Ascending aorta (tissue), 2 donors: ENCODE data around the gene KASH5. TPM values are rescaled to one million over a fixed set of nuclear protein-coding genes. Genes with fewer than 3 reads are reported as not detected.
A peak's percentile ranks its signal among the peaks of the same experiment; 100 is the strongest.

Experiments
- DNase-seq, 2 donors: peaks; one replicate each; pipeline ENCODE4 v3.0.0-alpha.2; 2019; ENCODE audit warnings: low spot score in 2 of 2
- H3K27ac ChIP-seq, 2 donors: fragments of 200-600 bp; sonication (generic); one replicate each; pipeline ENCODE4 v1.5.1; 2016 to 2017; ENCODE audit warnings: mild to moderate bottlenecking in 1 of 2
- H3K27me3 ChIP-seq: fragments of 200-600 bp; sonication (generic); one replicate; pipeline ENCODE4 v1.5.1; 2017
- H3K36me3 ChIP-seq, 2 donors: fragments of 200-600 bp; sonication (generic); one replicate each; pipeline ENCODE4 v1.5.1; 2016
- H3K4me1 ChIP-seq, 2 donors: fragments of 200-600 bp; sonication (generic); one replicate each; pipeline ENCODE4 v1.5.1; 2016 to 2017; ENCODE audit warnings: mild to moderate bottlenecking in 1 of 2
- H3K4me3 ChIP-seq, 2 donors: fragments of 200-600 bp; sonication (generic); one replicate each; pipeline ENCODE4 v1.5.1; 2016 to 2017; ENCODE audit warnings: mild to moderate bottlenecking in 1 of 2
- H3K9me3 ChIP-seq, 2 donors: fragments of 200-600 bp; sonication (generic); one replicate each; pipeline ENCODE4 v1.5.1; 2016
- intact Hi-C: fragments of 100-400 bp; cut with DNase I; formaldehyde crosslinking; loops from one replicate; pipeline ENCODE4 v1.15.1; 2023
- total RNA-seq: library from RNA; depleted of rRNA; stranded (reverse); fragments of >200 nt; gene quantifications from one replicate; pipeline ENCODE4 v1.1.0, GENCODE V29; 2016
- TF ChIP-seq, protein P1 (sequence below), 3 experiments: fragments of 200-600 bp in 2 of 3; fragments of 450-650 bp in 1 of 3; sonication (generic) in 2 of 3; IDR thresholded peaks; one replicate each; pipeline ENCODE4 v1.5.1; 2016 to 2019; ENCODE audit warnings: antibody characterized with exemption in 3 of 3, mild to moderate bottlenecking in 1 of 3, moderate library complexity in 1 of 3

KASH5 gene
- total RNA-seq, 1 donor from 2014 or later: not detected

DNA sequence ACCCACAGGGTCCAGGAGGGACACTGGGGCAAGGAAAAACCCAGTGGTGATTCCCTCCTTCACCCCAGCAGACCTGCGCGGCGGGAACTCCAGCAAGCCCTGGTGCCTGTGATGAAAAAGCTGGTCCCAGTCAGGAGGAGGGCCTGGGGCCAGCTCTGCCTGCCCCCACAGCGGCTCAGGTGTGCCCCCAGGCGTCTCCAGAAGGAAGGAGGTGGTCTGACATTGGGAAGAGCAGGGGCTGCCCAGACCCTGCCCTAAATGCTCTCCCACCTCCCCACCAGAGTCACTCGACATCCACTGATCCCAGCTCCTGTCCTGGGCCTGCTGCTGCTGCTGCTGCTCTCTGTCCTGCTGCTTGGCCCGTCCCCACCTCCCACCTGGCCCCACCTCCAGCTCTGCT lies 29.0 kb downstream of the KASH5 start:
- no peak for DNase-seq
- H3K4me1 ChIP-seq: peaks cover 3 to 4% of the 10 kb centered on the region in 2 donors
- H3K9me3 ChIP-seq: no peaks in the 10 kb centered on the region
- intact Hi-C loops: no loop called here
- peaks cover 5% of the 10 kb centered on the region for H3K27me3 ChIP-seq
- H3K4me3 ChIP-seq: no peak overlapping the region
- H3K36me3 ChIP-seq: no peaks in the 10 kb centered on the region
- no peak overlapping the region for H3K27ac ChIP-seq
- TF ChIP-seq, protein P1, sequence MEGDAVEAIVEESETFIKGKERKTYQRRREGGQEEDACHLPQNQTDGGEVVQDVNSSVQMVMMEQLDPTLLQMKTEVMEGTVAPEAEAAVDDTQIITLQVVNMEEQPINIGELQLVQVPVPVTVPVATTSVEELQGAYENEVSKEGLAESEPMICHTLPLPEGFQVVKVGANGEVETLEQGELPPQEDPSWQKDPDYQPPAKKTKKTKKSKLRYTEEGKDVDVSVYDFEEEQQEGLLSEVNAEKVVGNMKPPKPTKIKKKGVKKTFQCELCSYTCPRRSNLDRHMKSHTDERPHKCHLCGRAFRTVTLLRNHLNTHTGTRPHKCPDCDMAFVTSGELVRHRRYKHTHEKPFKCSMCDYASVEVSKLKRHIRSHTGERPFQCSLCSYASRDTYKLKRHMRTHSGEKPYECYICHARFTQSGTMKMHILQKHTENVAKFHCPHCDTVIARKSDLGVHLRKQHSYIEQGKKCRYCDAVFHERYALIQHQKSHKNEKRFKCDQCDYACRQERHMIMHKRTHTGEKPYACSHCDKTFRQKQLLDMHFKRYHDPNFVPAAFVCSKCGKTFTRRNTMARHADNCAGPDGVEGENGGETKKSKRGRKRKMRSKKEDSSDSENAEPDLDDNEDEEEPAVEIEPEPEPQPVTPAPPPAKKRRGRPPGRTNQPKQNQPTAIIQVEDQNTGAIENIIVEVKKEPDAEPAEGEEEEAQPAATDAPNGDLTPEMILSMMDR (IDR thresholded peaks at IDR 0.05): no peak

DNA sequence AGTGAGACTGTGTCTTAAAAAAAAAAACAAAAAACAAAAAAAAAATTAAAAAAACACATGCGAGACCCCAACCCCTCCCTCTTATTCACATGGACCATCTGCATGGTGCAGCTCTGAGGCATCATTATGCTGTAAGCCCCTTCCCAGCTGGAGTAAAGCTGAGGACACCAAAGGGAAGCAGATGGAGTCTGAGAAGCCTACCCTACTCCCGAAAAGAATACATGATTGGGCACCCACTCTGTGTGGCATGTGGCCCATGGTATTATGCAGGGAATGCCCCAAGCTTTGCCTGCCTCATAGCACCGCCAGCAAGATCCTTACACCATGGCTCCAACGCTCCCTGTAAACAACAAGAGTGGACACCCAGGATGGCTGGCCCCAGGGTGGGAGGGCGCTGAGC lies 30.5 kb downstream of the KASH5 start:
- Histone ChIP-seq H3K9me3 (no peaks in the 10 kb centered on the region), H3K4me1 (peaks cover 6 to 17% of the 10 kb centered on the region in 2 donors), H3K27ac (no peak overlapping the region), H3K36me3 (no peaks in the 10 kb centered on the region), H3K27me3 (peaks cover 19% of the 10 kb centered on the region), H3K4me3 (no peak overlapping the region)
- no peak for DNase-seq
- intact Hi-C loops: no loop called here
- TF ChIP-seq, protein P1 (IDR thresholded peaks at IDR 0.05): no peak

DNA sequence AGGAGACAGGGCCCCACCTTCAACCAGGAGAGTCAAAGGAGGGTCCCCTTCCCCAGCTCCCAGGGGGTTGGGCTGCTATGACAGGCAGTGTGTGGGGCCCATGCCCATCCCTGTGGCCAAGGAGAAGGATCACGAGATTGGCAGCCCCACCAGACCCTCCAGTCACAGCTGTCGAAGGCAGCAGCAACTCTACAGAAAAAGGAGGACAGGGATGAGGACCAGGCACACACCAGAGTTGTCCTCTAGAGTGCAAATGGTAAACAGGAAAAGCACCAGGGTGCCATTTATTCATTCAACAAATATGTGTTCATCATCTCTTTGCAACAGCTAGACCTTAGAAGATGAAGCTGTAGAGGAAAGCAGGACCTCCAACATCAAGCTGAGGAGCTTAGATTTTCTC lies 31.1 kb downstream of the KASH5 start:
- TF ChIP-seq, protein P1 (IDR thresholded peaks at IDR 0.05): no peak
- DNase-seq: no peak
- no peaks in the 10 kb centered on the region for H3K9me3 ChIP-seq
- intact Hi-C loops: no loop called here
- no peak overlapping the region for H3K27ac ChIP-seq
- no peaks in the 10 kb centered on the region for H3K36me3 ChIP-seq
- H3K27me3 ChIP-seq: peaks cover 19% of the 10 kb centered on the region
- H3K4me3 ChIP-seq: no peak overlapping the region
- peaks cover 6 to 17% of the 10 kb centered on the region in 2 donors for H3K4me1 ChIP-seq

DNA sequence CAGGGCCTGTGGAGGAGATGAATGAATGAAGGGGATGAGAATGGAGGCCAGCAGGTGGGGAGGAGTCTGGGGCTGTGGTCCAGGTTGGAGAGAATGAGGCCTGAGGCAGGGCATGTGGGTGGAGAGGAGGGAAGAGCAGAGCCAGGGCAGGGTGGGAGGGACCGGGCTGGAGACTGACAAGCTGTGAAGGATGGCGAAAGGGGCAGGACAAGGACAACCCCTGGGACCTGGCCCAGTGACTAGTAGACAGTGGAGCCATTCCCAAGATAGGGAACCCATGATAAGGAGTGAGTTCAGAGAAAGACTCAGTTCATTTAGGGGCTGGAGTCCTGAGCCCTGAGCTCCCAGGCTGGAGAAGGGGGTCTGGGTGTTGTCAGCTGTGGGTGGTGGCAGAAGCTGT lies 32.2 kb downstream of the KASH5 start:
- no peak overlapping the region for H3K4me3 ChIP-seq
- peaks cover 6 to 17% of the 10 kb centered on the region in 2 donors for H3K4me1 ChIP-seq
- H3K9me3 ChIP-seq: no peaks in the 10 kb centered on the region
- no peak overlapping the region for H3K27ac ChIP-seq
- no peaks in the 10 kb centered on the region for H3K36me3 ChIP-seq
- TF ChIP-seq, protein P1 (IDR thresholded peaks at IDR 0.05): no peak
- no peak for DNase-seq
- intact Hi-C loops: no loop called here
- peaks cover 19% of the 10 kb centered on the region for H3K27me3 ChIP-seq

DNA sequence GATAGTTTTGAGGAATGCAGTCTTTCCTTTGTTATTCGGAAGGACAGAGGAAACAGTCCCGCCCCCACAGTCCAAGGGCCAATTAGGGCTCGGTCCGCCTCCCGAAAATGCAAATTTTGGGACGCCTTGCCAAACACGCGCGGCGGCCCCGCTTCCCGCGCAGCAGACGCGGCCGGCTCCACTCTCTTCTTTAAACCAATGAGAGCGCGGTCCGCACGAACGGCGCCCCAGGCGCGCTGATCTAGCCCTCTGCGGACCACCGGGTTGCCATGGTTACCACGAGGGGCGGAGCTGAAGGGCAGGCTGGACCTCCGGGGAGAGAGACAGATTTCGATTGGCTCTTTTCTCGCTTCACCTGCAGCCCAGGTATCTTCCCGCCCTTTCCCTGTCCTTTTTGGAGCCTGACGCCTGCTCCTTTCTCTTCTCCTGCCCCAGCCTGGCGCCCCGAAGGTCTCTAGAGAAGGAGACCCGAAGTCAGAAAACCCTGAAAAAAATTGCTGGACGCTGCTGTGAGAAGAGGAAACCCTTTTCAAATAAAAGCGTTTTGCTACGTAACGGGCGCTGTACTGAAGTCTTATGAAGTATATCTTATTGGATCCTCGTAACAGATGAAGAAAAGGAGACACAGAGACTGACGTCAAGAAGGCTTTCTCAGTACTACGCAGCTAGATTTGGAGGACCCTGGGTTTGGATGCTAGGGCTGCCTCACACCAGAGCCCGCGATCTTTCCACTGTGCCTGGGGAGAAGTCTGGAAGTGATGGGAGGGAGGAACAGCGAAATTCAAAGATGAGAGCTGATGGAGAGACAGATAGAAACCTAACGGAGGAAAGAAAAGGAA lies 33.2 kb downstream of the KASH5 start:
- TF ChIP-seq, protein P1 (IDR thresholded peaks at IDR 0.05): no peak
- Histone ChIP-seq H3K4me3 (no peak overlapping the region), H3K4me1 (peaks cover 6 to 17% of the 10 kb centered on the region in 2 donors), H3K9me3 (no peaks in the 10 kb centered on the region), H3K27ac (no peak overlapping the region), H3K27me3 (peaks cover 21% of the 10 kb centered on the region), H3K36me3 (no peaks in the 10 kb centered on the region)
- peak in 1 of 2 donors; percentile 68 for DNase-seq
- intact Hi-C loops: no loop called here
